Osteocyte (in vitro differentiated cells): ENCODE data around the gene PRRC2A. TPM values are rescaled to one million over a fixed set of nuclear protein-coding genes. Genes with fewer than 3 reads are reported as not detected.

Source experiments
- DNase-seq: peaks from one replicate; pipeline ENCODE4 v3.0.0; 2021; ENCODE audit warnings: mixed read lengths; ENCODE audit not compliant: unreplicated experiment; ENCODE audit errors: extremely low spot score
- H3K27ac Mint-ChIP-seq: one replicate; pipeline ENCODE4 v1.8.0; 2021; ENCODE audit warnings: mild to moderate bottlenecking, mixed read lengths; ENCODE audit not compliant: unreplicated experiment
- H3K27me3 Mint-ChIP-seq: one replicate; pipeline ENCODE4 v1.8.0; 2021; ENCODE audit warnings: mixed read lengths; ENCODE audit not compliant: unreplicated experiment
- H3K36me3 Mint-ChIP-seq: one replicate; pipeline ENCODE4 v1.8.0; 2021; ENCODE audit warnings: mixed read lengths; ENCODE audit not compliant: unreplicated experiment
- H3K4me1 Mint-ChIP-seq: one replicate; pipeline ENCODE4 v1.8.0; 2021; ENCODE audit warnings: mixed read lengths; ENCODE audit not compliant: unreplicated experiment
- H3K4me3 Mint-ChIP-seq: one replicate; pipeline ENCODE4 v1.8.0; 2021; ENCODE audit warnings: mild to moderate bottlenecking, moderate library complexity, mixed read lengths; ENCODE audit not compliant: unreplicated experiment
- H3K9me3 Mint-ChIP-seq: one replicate; pipeline ENCODE4 v1.8.0; 2021; ENCODE audit warnings: mixed read lengths; ENCODE audit not compliant: unreplicated experiment
- CTCF ChIP-seq: fragments of 200-600 bp; sonication (generic); IDR thresholded peaks from 2 replicates; pipeline ENCODE4 v1.5.0; 2021; ENCODE audit warnings: antibody characterized with exemption, mild to moderate bottlenecking, moderate library complexity
- long read RNA-seq: library from polyadenylated mRNA; unstranded; transcript quantifications from one replicate; pipeline ENCODE4 v2.0.0, GENCODE V29; 2021
- total RNA-seq: library from RNA; stranded (reverse); gene quantifications from 2 replicates; pipeline ENCODE4 v1.2.1, GENCODE V29; 2021

Gene PRRC2A
- total RNA-seq: 189 and 205 TPM in 2 replicates
- long read RNA-seq, partial matches to known transcripts: 1 of 1 reads
- long read RNA-seq, other reads (novel, unspliced or antisense): 0 of 1 reads

- Mint-ChIP-seq H3K27ac (peak within 1 kb of the TSS; percentile 100), H3K9me3 (no peaks in the 10 kb centered on the region), H3K27me3 (no peaks in the 10 kb centered on the region), H3K4me3 (peak within 1 kb of the TSS; percentile 80), H3K36me3 (peaks cover 21% of the 10 kb centered on the region), H3K4me1 (peaks cover 18% of the 10 kb centered on the region)
- no peak for TF ChIP-seq CTCF
- no peak for DNase-seq
These were observed at the start of gene PRRC2A for GRCh38 chr6:31620586-31621319. Gene PRRC2A, plus strand, starts transcription at chr6:31620715. Its CDS starts 2,075 bp downstream, at chr6:31622790.

GRCh38 chr6:31572041-31572911 is 48.2 kb upstream of the PRRC2A start, which contains the start of gene LTA:
Gene LTA, plus strand, starts transcription at chr6:31572289. Its CDS starts 454 bp downstream, at chr6:31572743.
- no peak for DNase-seq
- TF ChIP-seq CTCF: no peak
- H3K27ac Mint-ChIP-seq: no peak within 1 kb of the TSS
- no peaks in the 10 kb centered on the region for H3K36me3 Mint-ChIP-seq
- H3K4me1 Mint-ChIP-seq: no peaks in the 10 kb centered on the region
- no peaks in the 10 kb centered on the region for H3K9me3 Mint-ChIP-seq
- H3K4me3 Mint-ChIP-seq: no peak within 1 kb of the TSS
- H3K27me3 Mint-ChIP-seq: peaks cover 6% of the 10 kb centered on the region

GRCh38 chr6:31573239-31574105 is 47.0 kb upstream of the PRRC2A start:
- TF ChIP-seq CTCF: no peak
- H3K27ac Mint-ChIP-seq: no peak overlapping the region

GRCh38 chr6:31574106-31575061 is 46.1 kb upstream of the PRRC2A start:
- Mint-ChIP-seq H3K9me3 (no peaks in the 10 kb centered on the region), H3K36me3 (no peaks in the 10 kb centered on the region), H3K27ac (no peak overlapping the region), H3K4me3 (no peak overlapping the region), H3K4me1 (peaks cover 3% of the 10 kb centered on the region), H3K27me3 (no peaks in the 10 kb centered on the region)
- TF ChIP-seq CTCF: no peak
- DNase-seq: no peak

More at GRCh38 chr6:31573239-31574105, 47.0 kb upstream of the PRRC2A start:
- H3K4me3 Mint-ChIP-seq: no peak overlapping the region
- H3K27me3 Mint-ChIP-seq: no peaks in the 10 kb centered on the region
- no peaks in the 10 kb centered on the region for H3K9me3 Mint-ChIP-seq
- H3K36me3 Mint-ChIP-seq: no peaks in the 10 kb centered on the region
- peaks cover 3% of the 10 kb centered on the region for H3K4me1 Mint-ChIP-seq
- DNase-seq: no peak
